Adipocyte (in vitro differentiated cells): Measurements from ENCODE around the gene KPNB1.

Source experiments
- DNase-seq: peaks from one replicate; pipeline ENCODE4 v3.0.0-alpha.2; 2015; ENCODE audit warnings: low read depth
- H3K27me3 ChIP-seq: replicated peaks from 2 replicates; pipeline ENCODE4 v1.7.0; 2013; ENCODE audit warnings: mild to moderate bottlenecking, low read length, moderate library complexity; ENCODE audit not compliant: control insufficient read depth, insufficient read depth
- H3K36me3 ChIP-seq: 2 replicates; pipeline ENCODE4 v1.7.0; 2013; ENCODE audit warnings: low read length, mild to moderate bottlenecking, moderate library complexity; ENCODE audit not compliant: control insufficient read depth, insufficient read depth, severe bottlenecking
- H3K4me1 ChIP-seq: 2 replicates; pipeline ENCODE4 v1.7.0; 2013; ENCODE audit warnings: mild to moderate bottlenecking, low read length, moderate library complexity; ENCODE audit not compliant: control insufficient read depth, insufficient read depth
- H3K4me3 ChIP-seq: 2 replicates; pipeline ENCODE4 v1.7.0; 2013; ENCODE audit warnings: mild to moderate bottlenecking, low read length, moderate library complexity
- H3K9ac ChIP-seq: 2 replicates; pipeline ENCODE4 v1.7.0; 2013; ENCODE audit warnings: mild to moderate bottlenecking, low read length, moderate library complexity
- H3K9me3 ChIP-seq: 2 replicates; pipeline ENCODE4 v1.7.0; 2013; ENCODE audit warnings: mild to moderate bottlenecking, low read length, moderate library complexity; ENCODE audit not compliant: control insufficient read depth

KPNB1 gene

DNA sequence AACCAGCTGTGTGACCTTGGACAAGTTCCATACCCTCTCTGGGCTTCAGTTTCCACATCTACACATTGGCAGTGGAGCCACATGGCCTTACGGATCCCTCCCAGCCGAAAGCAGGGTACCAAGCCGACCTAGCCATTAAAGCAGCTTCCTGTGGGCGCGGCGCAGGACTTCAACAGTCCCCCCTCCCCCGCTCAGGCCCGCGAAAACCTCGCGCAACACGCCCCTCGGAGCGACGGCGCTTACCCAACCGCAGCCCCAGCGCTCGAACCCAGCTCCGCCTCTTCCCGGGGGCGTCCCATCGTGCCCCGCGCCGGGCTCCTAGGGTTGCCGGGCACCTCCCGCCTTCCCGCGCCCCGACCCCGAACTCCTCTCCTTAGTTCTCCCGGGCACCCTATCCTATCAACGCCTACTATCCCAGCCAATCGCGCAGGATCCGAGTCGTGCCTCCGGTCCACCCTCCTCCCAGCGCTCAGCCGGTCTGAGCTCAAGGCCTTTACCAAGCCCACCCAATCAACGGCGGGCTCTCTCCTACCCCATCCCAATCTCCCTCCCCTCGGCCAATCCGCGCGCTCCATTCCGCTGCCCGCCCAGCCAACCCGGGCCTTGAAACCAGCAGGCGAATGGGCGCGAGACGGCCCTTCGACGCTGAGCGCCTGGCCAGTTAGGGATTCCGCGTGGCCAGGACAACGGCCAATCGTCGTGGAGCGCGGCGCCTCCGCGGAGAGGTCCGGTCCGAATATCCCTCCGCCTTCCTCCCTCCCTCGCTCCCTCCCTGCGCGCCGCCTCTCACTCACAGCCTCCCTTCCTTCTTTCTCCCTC, at the start of gene KPNB1:
Gene KPNB1 (plus strand): TSS at position 767 of the 819 bp plus-strand sequence. CDS start 326 bp downstream, outside the sequence.
- H3K27me3 ChIP-seq = no peaks in the 10 kb centered on the region
- peaks cover 31% of the 10 kb centered on the region for H3K36me3 ChIP-seq
- DNase-seq = peak; percentile 100
- peaks cover 29% of the 10 kb centered on the region for H3K4me1 ChIP-seq
- H3K9ac ChIP-seq = peak within 1 kb of the TSS; percentile 95
- no peaks in the 10 kb centered on the region for H3K9me3 ChIP-seq
- H3K4me3 ChIP-seq = peak within 1 kb of the TSS; percentile 92

DNA sequence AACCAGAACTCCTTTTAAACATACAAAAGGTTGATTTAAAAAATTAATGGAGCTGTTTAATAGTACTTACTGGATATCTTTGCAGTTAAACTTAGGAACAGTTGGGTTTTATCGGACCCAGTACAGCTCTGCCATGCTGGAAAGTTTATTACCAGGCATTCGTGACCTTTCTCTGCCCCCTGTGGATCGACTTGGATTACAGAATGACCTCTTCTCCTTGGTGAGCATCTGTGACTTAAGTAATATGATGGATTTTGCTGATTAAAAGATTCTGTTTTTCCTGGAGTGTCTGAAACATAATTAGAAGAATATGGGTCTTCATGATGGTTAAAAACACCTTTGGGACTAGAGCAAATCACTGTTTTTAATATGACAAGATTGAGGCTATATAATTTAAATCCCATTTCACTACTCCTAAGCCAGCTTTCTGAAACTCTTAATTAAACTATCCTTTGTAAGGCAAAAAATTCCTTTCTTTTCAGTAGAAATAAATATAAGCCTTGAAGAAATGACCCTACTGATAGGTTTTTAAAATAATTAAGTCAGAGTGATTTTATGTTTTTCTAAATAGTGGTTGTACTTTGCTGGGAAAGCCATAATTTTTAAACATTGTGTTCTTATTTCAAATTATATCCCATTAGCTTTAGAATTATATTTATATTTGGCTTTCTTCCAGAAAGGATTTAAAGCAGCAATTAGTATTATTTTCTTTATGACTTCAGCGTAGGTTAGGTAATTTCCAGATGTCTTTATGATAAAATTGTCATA, 45.7 kb upstream of the KPNB1 start:
- peak overlapping the region; percentile 23 for H3K9ac ChIP-seq
- peaks cover 21% of the 10 kb centered on the region for H3K4me1 ChIP-seq
- DNase-seq = peak; percentile 25
- H3K4me3 ChIP-seq = no peak overlapping the region
- no peaks in the 10 kb centered on the region for H3K27me3 ChIP-seq
- no peaks in the 10 kb centered on the region for H3K9me3 ChIP-seq
- H3K36me3 ChIP-seq = peaks cover 90% of the 10 kb centered on the region

DNA sequence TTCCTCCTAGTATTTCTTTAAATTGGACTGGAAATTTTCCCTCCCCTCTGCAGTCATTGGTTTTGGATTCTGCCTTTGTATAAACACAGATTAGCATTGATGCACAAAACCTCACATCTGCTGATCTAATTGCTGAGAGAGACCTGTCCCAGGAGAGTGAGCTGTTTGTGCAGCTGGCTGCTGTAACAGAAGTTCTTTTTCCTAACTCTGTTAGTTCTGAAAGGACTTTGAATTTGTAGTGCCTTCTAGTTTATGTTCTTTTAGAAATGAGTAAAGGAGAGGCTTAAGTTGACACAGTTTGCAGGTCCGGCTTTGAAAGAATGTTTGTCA, 45.2 kb upstream of the KPNB1 start:
- Histone ChIP-seq H3K36me3 (peaks cover 90% of the 10 kb centered on the region), H3K27me3 (no peaks in the 10 kb centered on the region), H3K4me1 (peaks cover 21% of the 10 kb centered on the region), H3K4me3 (no peak overlapping the region), H3K9me3 (no peaks in the 10 kb centered on the region), H3K9ac (peak overlapping the region; percentile 23)
- DNase-seq = peak; percentile 75

DNA sequence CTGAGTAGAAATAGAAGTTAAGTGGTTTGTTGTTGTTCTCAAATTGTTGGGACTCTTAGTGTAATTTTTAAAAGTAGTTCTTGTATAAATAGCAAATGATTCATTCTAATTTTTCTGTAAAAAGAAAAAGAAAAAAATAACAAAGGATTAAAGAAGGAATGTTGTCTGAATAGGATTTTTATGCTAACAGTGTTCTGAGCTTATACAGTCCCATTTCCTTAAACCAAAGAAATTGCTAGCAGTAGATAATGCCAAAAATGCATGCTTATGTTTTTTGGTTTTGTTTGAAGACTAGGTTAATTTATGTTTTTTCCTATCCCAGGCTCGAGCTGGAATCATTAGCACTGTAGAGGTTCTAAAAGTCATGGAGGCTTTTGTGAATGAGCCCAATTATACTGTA, 44.7 kb upstream of the KPNB1 start:
- H3K4me3 ChIP-seq = no peak overlapping the region
- peaks cover 88% of the 10 kb centered on the region for H3K36me3 ChIP-seq

DNA sequence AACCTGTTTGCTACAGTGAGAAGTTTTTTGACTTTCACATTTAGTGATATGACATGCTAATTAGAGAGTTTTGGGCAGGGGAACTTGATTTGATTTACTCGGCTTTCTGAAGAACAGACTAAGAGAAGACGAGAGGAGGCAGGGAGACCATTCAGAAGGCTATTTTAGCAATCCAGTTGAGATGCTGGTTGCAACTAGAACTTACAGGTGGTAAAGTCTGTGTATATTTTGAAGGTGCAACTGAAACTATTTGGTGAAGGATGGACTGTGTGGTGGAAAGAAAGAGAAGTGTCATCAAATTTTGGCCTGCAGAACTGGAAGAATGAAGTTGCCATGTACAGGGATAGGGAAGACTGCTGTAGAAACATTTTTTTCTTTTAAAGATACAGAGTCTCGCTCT, 42.2 kb upstream of the KPNB1 start:
- peaks cover 33% of the 10 kb centered on the region for H3K4me1 ChIP-seq
- DNase-seq = no peak
- no peaks in the 10 kb centered on the region for H3K27me3 ChIP-seq
- no peaks in the 10 kb centered on the region for H3K9me3 ChIP-seq
- no peak overlapping the region for H3K9ac ChIP-seq
- H3K36me3 ChIP-seq = peaks cover 67% of the 10 kb centered on the region
- H3K4me3 ChIP-seq = no peak overlapping the region

More for the DNA sequence above, 44.7 kb upstream of the KPNB1 start:
- Histone ChIP-seq H3K9me3 (no peaks in the 10 kb centered on the region), H3K9ac (peak overlapping the region; percentile 40), H3K4me1 (peaks cover 21% of the 10 kb centered on the region), H3K27me3 (no peaks in the 10 kb centered on the region)
- peak; percentile 61 for DNase-seq

DNA sequence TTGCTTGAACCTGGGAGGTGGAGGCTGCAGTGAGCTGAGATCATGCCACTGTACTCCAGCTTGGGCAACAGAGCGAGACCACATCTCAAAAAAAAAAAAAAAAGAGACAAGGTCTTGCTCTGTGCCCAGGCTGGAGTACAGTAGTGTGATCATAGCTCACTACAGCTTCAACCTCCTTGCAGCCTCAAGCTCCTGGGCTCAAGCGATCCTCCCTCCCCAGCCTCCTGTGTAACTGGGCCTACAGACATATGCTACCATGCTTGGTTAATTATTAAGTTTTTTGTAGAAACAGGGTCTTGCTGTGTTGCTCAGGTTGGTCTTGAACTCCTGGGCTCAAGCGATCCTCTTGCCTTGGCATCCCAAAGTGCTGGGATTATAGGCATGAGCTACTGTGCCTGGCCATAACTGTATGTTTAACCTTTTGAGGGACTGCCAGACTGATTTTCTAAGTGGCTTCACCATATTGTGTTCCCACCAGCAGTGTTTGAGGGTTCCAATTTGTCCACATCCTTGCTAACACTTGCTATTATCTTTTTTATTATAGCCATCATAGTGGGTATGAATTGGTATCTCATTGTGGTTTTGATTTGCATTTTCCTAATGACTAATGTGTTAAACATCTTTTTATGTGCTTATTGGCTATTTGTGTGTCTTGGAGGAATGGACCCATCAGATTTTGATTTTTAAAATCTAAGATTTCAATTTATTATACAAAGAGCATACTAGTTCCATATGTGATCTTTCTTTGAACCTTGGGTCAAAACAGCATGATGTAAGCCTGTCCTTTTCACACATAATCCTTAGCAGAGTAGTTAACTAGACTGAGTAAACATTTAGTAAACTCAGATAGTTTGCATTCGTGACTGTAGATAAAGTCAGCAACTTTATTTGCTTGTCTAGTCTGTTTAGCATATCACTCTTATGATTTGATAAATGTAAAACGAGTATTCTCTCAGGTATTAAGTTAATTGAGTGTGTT, 38.1 kb upstream of the KPNB1 start:
- Histone ChIP-seq H3K27me3 (no peaks in the 10 kb centered on the region), H3K9me3 (no peaks in the 10 kb centered on the region), H3K36me3 (peaks cover 60% of the 10 kb centered on the region), H3K4me1 (peaks cover 12% of the 10 kb centered on the region), H3K4me3 (no peak overlapping the region), H3K9ac (no peak overlapping the region)
- DNase-seq = peak; percentile 34

DNA sequence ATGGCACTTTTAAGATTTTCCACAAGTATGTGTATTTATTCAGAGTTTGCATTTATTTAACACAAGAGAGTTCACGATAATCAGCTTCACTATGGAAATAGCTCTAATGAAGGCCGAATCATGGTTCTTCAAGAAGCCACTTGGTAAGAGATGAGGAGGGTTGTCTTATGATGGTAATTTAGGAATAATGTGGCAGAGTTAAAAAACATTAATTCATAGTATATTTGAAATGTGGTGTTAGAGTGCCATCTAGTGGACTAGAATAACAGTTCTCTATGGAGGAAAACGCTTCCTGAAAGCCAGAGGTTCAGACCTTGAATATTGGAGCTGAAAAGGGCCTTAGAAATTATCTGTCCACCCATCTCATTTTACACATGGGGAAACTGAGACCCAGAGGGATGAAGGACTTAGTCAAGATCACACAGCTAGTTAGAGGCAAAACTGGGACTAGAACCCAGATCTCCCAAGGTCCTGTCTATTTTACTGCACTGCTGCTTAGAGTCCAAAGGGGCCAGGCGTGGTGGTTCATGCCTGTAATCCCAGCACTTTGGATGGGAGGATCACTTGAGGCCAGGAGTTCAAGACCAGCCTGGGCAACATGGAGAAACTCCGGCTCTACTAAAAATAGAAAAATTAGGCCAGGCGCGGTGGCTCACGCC, 33.8 kb upstream of the KPNB1 start:
- Histone ChIP-seq H3K36me3 (peaks cover 69% of the 10 kb centered on the region), H3K4me1 (peaks cover 15% of the 10 kb centered on the region), H3K9me3 (no peaks in the 10 kb centered on the region), H3K9ac (no peak overlapping the region), H3K4me3 (no peak overlapping the region), H3K27me3 (no peaks in the 10 kb centered on the region)
- peak; percentile 88 for DNase-seq

DNA sequence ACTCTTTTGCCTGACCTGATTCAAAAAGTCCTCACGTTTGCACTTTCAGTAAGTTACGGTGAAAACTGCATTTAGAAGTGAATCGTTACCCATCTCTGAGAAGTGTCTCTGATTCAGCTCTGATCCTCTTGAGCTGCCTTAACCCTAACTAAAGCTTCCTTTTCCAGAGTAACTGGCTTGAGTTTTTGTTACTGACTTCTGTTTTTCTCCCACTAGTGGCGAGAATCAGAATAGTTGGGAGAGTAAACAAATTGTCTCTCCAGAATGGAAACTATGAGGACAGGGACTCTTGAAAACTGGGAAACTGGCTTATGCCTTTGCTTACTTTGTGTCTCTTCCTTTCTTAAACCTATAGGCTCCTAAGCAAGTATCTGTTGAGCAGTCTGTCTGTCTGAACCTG, 31.3 kb upstream of the KPNB1 start:
- peak overlapping the region; percentile 20 for H3K9ac ChIP-seq
- H3K4me1 ChIP-seq = peaks cover 30% of the 10 kb centered on the region
- H3K9me3 ChIP-seq = no peaks in the 10 kb centered on the region
- peak; percentile 32 for DNase-seq
- peaks cover 67% of the 10 kb centered on the region for H3K36me3 ChIP-seq
- H3K27me3 ChIP-seq = no peaks in the 10 kb centered on the region
- no peak overlapping the region for H3K4me3 ChIP-seq

DNA sequence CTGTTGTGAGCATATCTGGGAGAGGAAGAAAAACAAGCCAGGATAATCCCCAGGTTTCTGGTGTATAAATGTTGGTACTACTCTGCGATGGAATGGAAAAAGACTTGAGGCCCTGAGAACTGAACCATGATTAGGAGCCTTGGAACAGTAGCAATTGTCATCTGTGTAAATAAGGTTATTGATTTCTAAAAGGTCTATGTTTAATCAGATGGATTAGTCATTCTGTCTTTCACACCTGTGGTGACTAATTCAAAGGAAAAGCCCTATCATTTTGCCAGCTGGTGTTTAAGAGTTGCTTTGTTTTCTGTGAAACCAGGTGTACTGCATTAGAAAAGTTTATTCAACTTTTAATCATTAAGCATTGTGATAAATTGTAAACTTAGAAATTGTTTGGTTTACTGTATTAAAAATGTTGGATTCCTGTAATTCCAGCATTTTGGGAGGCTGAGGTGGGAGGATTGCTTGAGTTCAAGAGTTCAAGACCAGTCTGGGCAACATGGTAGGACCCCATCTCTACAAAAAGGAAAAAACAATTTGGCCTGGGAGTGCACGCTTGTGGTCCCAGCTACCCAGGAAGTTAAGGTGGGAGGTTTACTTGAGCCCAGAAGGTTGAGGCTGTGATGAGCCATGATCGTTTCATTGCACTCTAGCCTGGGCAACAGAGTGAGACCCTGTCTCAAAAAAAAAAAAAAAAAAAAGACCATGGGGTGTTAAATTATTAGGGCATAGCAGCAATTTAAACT, 29.0 kb upstream of the KPNB1 start:
- Histone ChIP-seq H3K9me3 (no peaks in the 10 kb centered on the region), H3K4me3 (peak overlapping the region; percentile 7), H3K4me1 (peaks cover 36% of the 10 kb centered on the region), H3K9ac (peak overlapping the region; percentile 70), H3K36me3 (peaks cover 58% of the 10 kb centered on the region), H3K27me3 (no peaks in the 10 kb centered on the region)
- DNase-seq = no peak
